Measurements from ENCODE around the gene EIF4G3. TPM values are rescaled to one million over a fixed set of nuclear protein-coding genes. Genes with fewer than 3 reads are reported as not detected.

Gene EIF4G3
- total RNA-seq, 1 experiment from 2014 or later, result 72.0 TPM

- H3K23ac ChIP-seq (ENCODE audit: insufficient read length, low read depth, low read length), result no peak overlapping the region
- no peaks in the 10 kb centered on the region for H3K27me3 Mint-ChIP-seq (ENCODE audit: low read depth)
- TF ChIP-seq CTCF (conservative IDR thresholded peaks at IDR 0.05), result no peak
- H3K18ac ChIP-seq (ENCODE audit: insufficient read length, low read depth, low read length), result no peak overlapping the region
- no peak overlapping the region for H2BK5ac ChIP-seq (ENCODE audit: insufficient read length, low read length)
- no peak overlapping the region for H4K91ac ChIP-seq (ENCODE audit: insufficient read length, low read depth, low read length)
- no peaks in the 10 kb centered on the region for H4K20me1 ChIP-seq (ENCODE audit: control insufficient read depth, insufficient read depth, insufficient read length)
- peaks cover 3 to 7% of the 10 kb centered on the region in 2 experiments for H3K4me1 Mint-ChIP-seq
- H3K9ac ChIP-seq (ENCODE audit: extremely low read depth, insufficient read length, low read length), result no peak overlapping the region
- no peak overlapping the region for H3T11ph ChIP-seq (ENCODE audit: low read length)
- H3K4ac ChIP-seq (ENCODE audit: low read depth, low read length), result no peak overlapping the region
- no peak overlapping the region for H2BK20ac ChIP-seq (ENCODE audit: low read depth, low read length, poor library complexity, severe bottlenecking)
- no peak overlapping the region for H3K27ac ChIP-seq (ENCODE audit: insufficient read length, low read depth, low read length)
- H3K23me2 ChIP-seq (ENCODE audit: insufficient read length, low read depth, low read length, poor library complexity, severe bottlenecking), result no peaks in the 10 kb centered on the region
- H3K79me2 ChIP-seq (ENCODE audit: insufficient read depth, low read length), result peaks cover 2% of the 10 kb centered on the region; the same call in 1 of the 2 replicates
- no peak for DNase-seq
- H3K4me1 ChIP-seq (ENCODE audit: insufficient read depth, low read length), result no peaks in the 10 kb centered on the region; the same call in 1 of the 2 replicates
- no peak overlapping the region for H3K14ac ChIP-seq (ENCODE audit: insufficient read depth, low read length)
- no peak overlapping the region for H2BK120ac ChIP-seq (ENCODE audit: low read depth, low read length, poor library complexity, severe bottlenecking)
- H2AK5ac ChIP-seq (ENCODE audit: insufficient read length, low read length), result no peak overlapping the region
- no peak overlapping the region for H3K4me2 ChIP-seq (ENCODE audit: insufficient read depth, insufficient read length, low read length)
- H3K56ac ChIP-seq (ENCODE audit: insufficient read length, low read depth, low read length), result no peak overlapping the region
- H3K36me3 Mint-ChIP-seq (ENCODE audit: insufficient read depth in 1 of 3, low read depth in 3 of 3), result peaks cover 0 to 4% (median 0%) of the 10 kb centered on the region in 3 experiments; a peak in 2 of 7 replicates
- no peaks in the 10 kb centered on the region for H3K9me3 Mint-ChIP-seq
- no peaks in the 10 kb centered on the region for H3K79me1 ChIP-seq (ENCODE audit: insufficient read depth, low read depth, low read length, poor library complexity, severe bottlenecking)
- no peak overlapping the region for H4K5ac ChIP-seq (ENCODE audit: insufficient read length, low read depth, low read length)
- no CpG with 5 or more reads among the region's 5 CpGs for WGBS (ENCODE audit: extremely low coverage, insufficient read length, low lambda C conversion rate)
- H4K8ac ChIP-seq (replicated peaks; ENCODE audit: insufficient read length, low read depth, low read length), result no peak overlapping the region
- H3K4me3 Mint-ChIP-seq, result no peak overlapping the region
- no peak overlapping the region; a peak in 2 of 7 replicates for H3K27ac Mint-ChIP-seq
- no peak overlapping the region for H2BK15ac ChIP-seq (ENCODE audit: low read depth, low read length)
- H2BK12ac ChIP-seq (ENCODE audit: insufficient read length, low read depth, low read length), result no peak overlapping the region
- no peaks in the 10 kb centered on the region for H3K27me3 ChIP-seq (ENCODE audit: insufficient read depth, low read length)
- no peak overlapping the region for H2AFZ ChIP-seq (ENCODE audit: low read length)
- H3K9me3 ChIP-seq (ENCODE audit: control insufficient read depth, low read depth, low read length), result no peaks in the 10 kb centered on the region
These were observed 163.8 kb downstream of the EIF4G3 start for GRCh38 chr1:21012937-21013336.
